Psoas muscle (tissue), 8 donors: Measurements from ENCODE around the gene DNAJB13. TPM values are rescaled to one million over a fixed set of nuclear protein-coding genes. Genes with fewer than 3 reads are reported as not detected.

ENCODE experiments used
- ATAC-seq, 4 donors: fragments of 200-7000 bp; cut with Tn5 transposase; one replicate each; pipeline ENCODE4 v1.9.1; 2020; ENCODE audit warnings: moderate library complexity in 3 of 4, mild to moderate bottlenecking in 2 of 4
- DNase-seq, 2 donors: peaks; one replicate each; pipeline ENCODE4 v3.0.0-alpha.2; 2020
- H3K27ac ChIP-seq: fragments of 200-600 bp; one replicate; pipeline ENCODE4 v1.8.0; 2022
- H3K27me3 ChIP-seq, 3 donors: fragments of 200-600 bp in 1 of 3; one replicate each; pipeline versions ENCODE4 v1.6.1 to v1.8.0; 2013 to 2022; ENCODE audit warnings: low read length in 2 of 3, mild to moderate bottlenecking in 2 of 3, moderate library complexity in 1 of 3; ENCODE audit not compliant: insufficient read depth in 3 of 3
- H3K36me3 ChIP-seq, 2 donors: fragments of 200-600 bp in 1 of 2; one replicate each; pipeline versions ENCODE4 v1.6.1 to v1.8.0; 2013 to 2022; ENCODE audit warnings: low read depth in 1 of 2, mild to moderate bottlenecking in 1 of 2, moderate library complexity in 1 of 2; ENCODE audit not compliant: insufficient read depth in 1 of 2
- H3K4me1 ChIP-seq: fragments of 200-600 bp; one replicate; pipeline ENCODE4 v1.8.0; 2022
- H3K4me3 ChIP-seq: fragments of 200-600 bp; one replicate; pipeline ENCODE4 v1.8.0; 2022; ENCODE audit warnings: mild to moderate bottlenecking
- H3K9me3 ChIP-seq: fragments of 200-600 bp; one replicate; pipeline ENCODE4 v1.8.0; 2022
- WGBS, 3 donors: extraction: QIAGEN DNeasy Blood & Tissue Kit; methylation state at CpG; one replicate each; pipeline versions ENCODE4 v1.1.6 to v1.1.7; 2013; 5-methylcytosine and 5-hydroxymethylcytosine counted together
- intact Hi-C, 2 donors: fragments of 100-400 bp; cut with DNase I; formaldehyde crosslinking; loops; one replicate each; pipeline versions ENCODE4 v1.11.0 to v1.14.2; 2022
- polyA plus RNA-seq, 3 donors: library from polyadenylated mRNA; stranded (reverse); fragments of 200-250 nt; gene quantifications; one replicate each; pipeline ENCODE4 v1.2.3, GENCODE V29; 2013
- total RNA-seq, 4 donors: library from RNA; stranded (reverse); fragmentation: NEBNext Ultra II Directional in 2 of 4; extraction: Animal tissue kit (Norgen Biotek cat#: 25700) in 2 of 4; gene quantifications; one replicate each; pipeline versions ENCODE4 v1.2.1 to v1.2.4, GENCODE V29; 2021 to 2023
- TF ChIP-seq, protein P1 (sequence below): fragments of 200-600 bp; IDR thresholded peaks from one replicate; pipeline ENCODE4 v1.8.0; 2022; ENCODE audit warnings: antibody characterized with exemption
- donor health status: healthy with polysubstance abuse.
- donor health status: DM: no; HTN: no; CAD: no; lungs with moderate emphysema.
- donor health status: Bipolar disorder and iron deficiency.
- donor health status: healthy.
- donor health status: DM: yes; HTN: yes; CAD: no.
- donor health status: DM: no; HTN: no; CAD: no.
- donor health status: DM: no; HTN: no; CAD: no.
- donor health status: DM: yes; HTN: yes; CAD: no.

Gene DNAJB13
- total and polyA plus RNA-seq, 7 donors, result 0.03 TPM; not detected in 6

GRCh38 chr11:73976451-73977151 is 25.8 kb downstream of the DNAJB13 start:
- WGBS, 3 donors, result 92 to 93% (median 92%) methylated on average over 14 of the region's 14 CpGs
- intact Hi-C loops, result no loop called here
- Histone ChIP-seq H3K36me3 (peaks cover 0 to 70% of the 10 kb centered on the region in 2 donors), H3K27me3 (no peaks in the 10 kb centered on the region), H3K4me3 (no peak overlapping the region), H3K9me3 (no peaks in the 10 kb centered on the region), H3K4me1 (peaks cover 15% of the 10 kb centered on the region), H3K27ac (no peak overlapping the region)
- TF ChIP-seq, protein P1, sequence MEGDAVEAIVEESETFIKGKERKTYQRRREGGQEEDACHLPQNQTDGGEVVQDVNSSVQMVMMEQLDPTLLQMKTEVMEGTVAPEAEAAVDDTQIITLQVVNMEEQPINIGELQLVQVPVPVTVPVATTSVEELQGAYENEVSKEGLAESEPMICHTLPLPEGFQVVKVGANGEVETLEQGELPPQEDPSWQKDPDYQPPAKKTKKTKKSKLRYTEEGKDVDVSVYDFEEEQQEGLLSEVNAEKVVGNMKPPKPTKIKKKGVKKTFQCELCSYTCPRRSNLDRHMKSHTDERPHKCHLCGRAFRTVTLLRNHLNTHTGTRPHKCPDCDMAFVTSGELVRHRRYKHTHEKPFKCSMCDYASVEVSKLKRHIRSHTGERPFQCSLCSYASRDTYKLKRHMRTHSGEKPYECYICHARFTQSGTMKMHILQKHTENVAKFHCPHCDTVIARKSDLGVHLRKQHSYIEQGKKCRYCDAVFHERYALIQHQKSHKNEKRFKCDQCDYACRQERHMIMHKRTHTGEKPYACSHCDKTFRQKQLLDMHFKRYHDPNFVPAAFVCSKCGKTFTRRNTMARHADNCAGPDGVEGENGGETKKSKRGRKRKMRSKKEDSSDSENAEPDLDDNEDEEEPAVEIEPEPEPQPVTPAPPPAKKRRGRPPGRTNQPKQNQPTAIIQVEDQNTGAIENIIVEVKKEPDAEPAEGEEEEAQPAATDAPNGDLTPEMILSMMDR, result no peak
- ATAC-seq, result no peak
- peak in 1 of 2 donors; percentile 23 for DNase-seq

GRCh38 chr11:73977856-73978519 is 27.2 kb downstream of the DNAJB13 start:
- WGBS, 3 donors, result 96 to 98% (median 98%) methylated on average over 18 of the region's 18 CpGs
- Histone ChIP-seq H3K4me1 (peaks cover 15% of the 10 kb centered on the region), H3K27me3 (no peaks in the 10 kb centered on the region), H3K9me3 (no peaks in the 10 kb centered on the region), H3K27ac (no peak overlapping the region), H3K4me3 (no peak overlapping the region), H3K36me3 (peaks cover 0 to 70% of the 10 kb centered on the region in 2 donors)
- peak in 1 of 2 donors; percentile 36 for DNase-seq
- ATAC-seq, result no peak
- TF ChIP-seq, protein P1, result no peak
- intact Hi-C loops, result no loop called here

DNA sequence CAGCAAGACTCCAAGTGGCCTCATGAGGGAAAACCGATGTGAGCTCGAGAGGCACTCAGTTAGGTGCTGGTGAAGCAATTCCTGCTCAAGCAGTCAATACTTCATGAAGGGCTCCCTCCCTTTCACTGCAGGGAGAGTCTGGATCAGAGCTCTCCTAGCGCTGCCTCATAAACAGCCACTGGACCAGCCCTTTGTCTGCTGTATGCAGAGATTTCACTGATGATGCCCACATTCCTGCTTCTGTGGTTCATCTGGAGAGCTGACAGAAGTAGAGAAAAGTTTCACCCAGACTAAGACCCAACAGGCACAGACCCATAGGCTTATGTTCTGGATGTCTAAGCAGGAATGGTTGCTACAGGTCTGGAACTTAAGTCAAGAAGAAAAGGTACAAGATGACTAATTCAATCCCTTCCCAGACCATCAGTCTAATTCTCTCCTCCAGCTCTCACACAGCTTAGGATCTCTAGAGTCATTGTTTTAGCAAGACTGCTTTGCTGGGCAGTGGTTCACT is 27.8 kb downstream of the DNAJB13 start:
- 90 to 98% (median 94%) methylated on average over 3 of the region's 3 CpGs for WGBS, 3 donors
- no peak overlapping the region for H3K27ac ChIP-seq
- intact Hi-C loops, result no loop called here
- no peak overlapping the region for H3K4me3 ChIP-seq
- no peaks in the 10 kb centered on the region for H3K9me3 ChIP-seq
- no peaks in the 10 kb centered on the region for H3K27me3 ChIP-seq
- peak in 1 of 2 donors; percentile 12 for DNase-seq
- TF ChIP-seq, protein P1, result no peak
- peaks cover 15% of the 10 kb centered on the region for H3K4me1 ChIP-seq
- ATAC-seq, result no peak
- H3K36me3 ChIP-seq, result peaks cover 0 to 70% of the 10 kb centered on the region in 2 donors

DNA sequence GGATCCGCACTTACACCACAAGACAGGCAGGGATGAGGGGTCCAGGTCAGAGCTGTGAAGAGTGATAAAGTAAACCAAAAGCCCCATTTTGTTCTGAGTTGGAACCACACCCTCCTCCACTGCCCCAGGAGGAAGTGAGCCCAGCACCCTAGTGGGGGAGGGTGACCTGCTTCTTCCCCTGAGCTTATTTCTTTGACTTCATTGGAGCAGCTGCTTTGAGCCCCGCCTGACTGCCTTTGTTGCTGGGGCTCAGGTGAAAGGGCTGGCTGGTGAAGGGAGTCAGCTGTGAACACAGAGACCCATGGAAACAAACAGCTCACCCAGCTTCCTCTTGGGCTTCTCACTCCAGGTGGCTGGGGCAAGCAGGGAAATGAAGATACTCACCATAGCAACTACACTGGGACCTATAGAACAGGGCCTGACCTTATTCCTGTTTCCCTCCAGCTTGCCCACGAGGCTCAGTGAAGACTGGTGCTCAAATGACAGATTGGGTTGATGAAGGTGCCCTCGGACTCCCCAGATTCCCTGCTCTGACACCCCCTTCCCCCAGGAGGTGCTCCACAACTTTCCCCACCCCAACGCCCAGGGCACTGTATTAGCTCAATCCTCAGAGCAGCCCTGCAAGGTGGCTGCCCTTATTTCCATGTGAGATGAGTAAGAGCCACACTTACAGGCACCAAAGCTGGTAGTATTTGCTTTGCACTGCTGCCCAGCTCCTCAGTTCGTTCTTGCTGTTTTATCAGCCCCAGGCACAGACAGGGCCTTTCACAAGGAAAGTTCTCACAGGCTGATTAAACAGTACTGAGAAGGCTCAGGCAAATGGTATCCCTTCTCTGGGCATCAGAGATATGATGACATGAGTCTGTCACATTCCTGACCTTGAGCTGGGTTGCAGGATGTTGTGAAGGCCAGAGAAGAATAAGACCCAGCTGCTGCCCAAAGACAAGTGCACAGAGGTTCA is 29.5 kb downstream of the DNAJB13 start:
- 76 to 88% (median 77%) methylated on average over 6 of the region's 6 CpGs for WGBS, 3 donors
- intact Hi-C loops, result loop anchor here in 1 of 2 donors (5.0 kb wide), 1 partner anchor 42 kb away; no protein-coding TSS in a partner anchor
- TF ChIP-seq, protein P1, result no peak
- Histone ChIP-seq H3K36me3 (peaks cover 0 to 58% of the 10 kb centered on the region in 2 donors), H3K27me3 (no peaks in the 10 kb centered on the region), H3K4me1 (peaks cover 25% of the 10 kb centered on the region), H3K27ac (peak overlapping the region; percentile 92), H3K9me3 (no peaks in the 10 kb centered on the region), H3K4me3 (peak overlapping the region; percentile 71)
- no peak for ATAC-seq
- peak; percentile 39 to 63 for DNase-seq
